ENCODE measurements around the gene TBX4.
"Not testable (repeated sequence)": the region's sequence is repeated elsewhere in the genome, so short reads cannot be mapped to it uniquely, and the experiment has no call there.

Gene TBX4

DNA sequence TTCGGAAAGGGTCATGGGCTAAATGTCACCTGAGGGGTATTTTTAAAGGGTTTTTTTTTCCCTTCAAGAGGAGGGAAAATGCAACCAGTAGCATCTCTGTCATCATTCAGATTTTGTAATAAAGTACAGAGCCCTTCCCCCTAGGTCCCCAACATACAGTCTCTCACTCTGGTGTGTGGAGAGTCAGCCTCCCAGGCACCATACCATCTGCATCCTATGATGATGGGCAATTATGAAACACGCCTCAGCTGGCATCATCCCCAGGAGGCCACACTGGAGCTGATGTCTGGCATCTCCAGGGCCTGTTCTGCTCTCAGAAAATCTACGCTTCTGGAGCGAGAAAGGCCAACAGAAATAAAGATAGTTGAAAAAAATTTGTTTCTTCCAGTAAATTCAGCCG lies 32.0 kb downstream of the TBX4 start:
- DNase-seq (ENCODE audit: low read depth): no peak

DNA sequence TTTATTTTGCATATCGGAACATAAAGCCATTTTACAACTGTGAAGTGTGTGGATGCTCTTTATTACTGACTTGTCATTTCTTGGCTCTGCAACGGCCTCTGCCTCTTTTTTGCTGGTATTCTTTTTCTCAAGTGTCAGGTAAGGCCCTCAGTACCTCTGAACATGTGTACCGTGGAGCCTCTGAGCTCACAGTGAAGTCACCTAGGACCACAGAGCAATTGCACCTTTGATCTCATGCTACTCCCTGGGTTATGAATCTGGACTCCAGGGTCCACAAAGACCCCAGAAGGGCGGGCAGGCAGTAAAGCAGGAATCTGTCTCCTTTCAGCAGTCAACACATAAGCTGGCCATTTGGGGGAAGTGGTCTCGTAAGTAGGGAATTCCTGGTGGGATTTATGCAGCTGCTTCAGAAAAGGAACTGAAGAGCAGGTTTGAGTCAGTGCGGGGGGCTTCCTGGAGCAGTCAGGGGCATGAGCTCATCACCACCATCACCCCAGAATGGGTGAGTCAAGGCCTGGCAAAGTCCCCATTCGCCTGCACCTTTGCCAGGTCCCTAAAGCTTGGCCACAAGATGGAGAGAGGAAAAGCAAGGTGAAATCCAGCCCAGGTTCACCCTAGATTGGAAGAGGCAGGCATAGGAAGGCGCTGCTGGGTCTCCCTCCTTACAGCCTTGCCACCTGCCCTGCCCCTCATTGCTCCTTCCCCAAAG lies 33.0 kb downstream of the TBX4 start:
- DNase-seq (ENCODE audit: low read depth): no peak

DNA sequence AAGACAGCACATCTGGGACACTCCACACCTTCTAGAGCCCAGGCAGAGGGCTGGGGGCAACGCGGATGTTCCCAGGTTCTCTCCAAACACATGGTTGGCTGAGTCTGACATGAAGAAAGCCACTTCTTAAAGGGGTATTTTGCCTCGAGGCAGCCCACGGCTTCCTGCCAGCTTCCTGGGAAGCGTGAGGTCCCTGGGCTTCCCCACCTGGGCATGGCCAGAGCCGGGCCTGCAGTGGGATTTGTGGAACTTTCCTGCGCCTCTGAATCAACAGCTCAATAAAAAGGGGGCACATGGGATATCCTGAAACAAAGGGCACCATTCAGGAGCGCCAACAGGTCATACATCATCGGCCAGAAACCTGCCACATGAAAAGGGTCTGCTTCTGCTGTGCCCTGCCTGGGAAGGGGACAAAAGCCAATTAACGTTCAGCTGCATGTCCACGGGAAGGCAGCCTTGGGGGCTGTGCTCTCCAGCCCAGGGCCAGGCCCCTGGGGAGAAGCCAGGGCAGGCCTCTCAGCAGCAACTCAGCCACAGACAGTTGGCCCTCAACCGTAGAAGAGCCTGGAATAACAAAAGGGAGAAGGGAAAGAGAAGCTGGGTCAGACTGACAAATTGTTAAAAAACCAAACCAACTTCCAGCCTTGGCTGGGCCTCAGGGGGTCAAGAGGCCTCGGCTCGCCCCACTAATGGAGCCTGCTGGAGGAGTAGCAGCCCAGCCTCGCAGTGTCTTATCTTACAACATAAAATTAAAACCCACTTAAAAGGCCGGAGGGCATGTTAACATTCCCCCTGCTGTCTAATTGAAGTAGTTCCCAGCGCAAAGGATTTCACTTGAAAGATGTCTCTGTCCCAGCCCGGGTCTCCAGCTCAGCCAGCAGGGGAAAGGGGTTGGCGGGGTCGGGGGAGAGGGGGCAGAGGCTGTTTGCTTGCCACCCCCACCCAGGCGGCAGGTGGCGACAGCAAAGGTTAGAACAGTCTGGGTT lies 34.2 kb downstream of the TBX4 start:
- DNase-seq (ENCODE audit: low read depth): no peak

DNA sequence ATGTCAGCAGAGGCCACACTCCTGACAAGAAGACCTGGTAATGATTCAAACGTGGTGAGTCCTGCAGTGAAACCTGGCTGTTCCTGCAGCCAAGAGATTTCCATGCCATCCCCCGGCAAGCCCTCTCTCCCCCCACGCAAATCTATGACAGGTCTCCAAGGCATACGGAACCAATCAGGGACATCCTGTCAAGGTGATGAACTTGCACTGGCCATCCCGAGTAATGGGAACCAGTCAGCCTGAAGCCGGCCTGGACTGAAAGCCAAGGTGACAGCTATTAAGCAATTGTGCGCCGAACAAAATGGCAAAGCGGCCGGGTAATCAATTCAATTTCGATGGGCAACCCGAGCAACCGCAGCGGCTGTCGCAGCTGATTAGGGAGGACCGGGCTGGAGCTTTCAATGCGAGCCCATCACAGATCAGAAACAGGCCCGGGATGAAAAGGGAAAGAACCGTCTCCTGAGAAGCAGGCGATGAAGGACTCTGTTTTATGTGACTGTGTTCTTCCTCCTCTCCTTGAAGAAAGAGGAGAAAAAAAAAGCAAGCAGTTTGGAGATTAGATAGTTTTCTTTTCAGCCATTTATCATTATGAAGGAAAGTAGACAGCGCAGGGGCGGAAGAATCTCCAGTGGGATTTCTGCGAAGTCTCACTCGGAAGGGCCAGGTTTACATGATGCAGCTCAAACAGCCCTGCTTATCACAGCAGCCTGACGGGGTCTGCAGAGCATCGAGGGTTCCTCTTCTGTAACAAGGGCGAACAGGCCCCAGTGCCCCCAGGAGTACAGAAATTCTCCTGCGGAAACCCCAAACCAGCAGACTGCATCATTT lies 35.2 kb downstream of the TBX4 start:
- no peak for DNase-seq (ENCODE audit: low read depth)

DNA sequence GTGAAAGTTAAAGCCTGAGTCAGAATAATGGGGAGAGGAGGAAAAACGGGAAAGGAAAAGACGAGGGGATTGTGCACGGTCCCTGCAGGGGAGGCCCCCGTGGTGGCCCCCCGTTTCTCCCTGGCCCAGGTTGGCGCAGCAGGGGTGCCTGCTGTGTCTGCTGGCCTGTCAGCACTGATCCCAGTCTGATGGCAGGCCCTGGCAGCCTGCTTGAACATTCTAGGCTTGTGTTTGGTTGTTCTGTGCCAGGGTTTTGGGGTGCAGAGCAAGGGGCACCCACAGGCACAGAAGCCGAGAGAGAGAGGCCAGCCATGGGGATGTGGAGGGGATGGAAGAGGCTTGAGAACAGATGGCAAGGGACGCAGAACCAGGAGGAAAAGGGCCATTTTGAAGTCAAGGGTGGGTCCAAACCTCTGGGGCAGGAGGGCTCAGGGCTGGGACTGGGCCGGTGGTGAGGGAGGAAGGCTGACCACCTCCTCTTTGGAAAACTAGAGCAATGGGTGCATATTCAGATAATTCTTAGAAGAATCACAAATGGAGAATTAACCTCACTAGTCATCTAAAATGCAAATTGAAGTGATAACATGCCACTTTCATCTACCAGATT lies 35.9 kb downstream of the TBX4 start:
- no peak for DNase-seq (ENCODE audit: low read depth)

DNA sequence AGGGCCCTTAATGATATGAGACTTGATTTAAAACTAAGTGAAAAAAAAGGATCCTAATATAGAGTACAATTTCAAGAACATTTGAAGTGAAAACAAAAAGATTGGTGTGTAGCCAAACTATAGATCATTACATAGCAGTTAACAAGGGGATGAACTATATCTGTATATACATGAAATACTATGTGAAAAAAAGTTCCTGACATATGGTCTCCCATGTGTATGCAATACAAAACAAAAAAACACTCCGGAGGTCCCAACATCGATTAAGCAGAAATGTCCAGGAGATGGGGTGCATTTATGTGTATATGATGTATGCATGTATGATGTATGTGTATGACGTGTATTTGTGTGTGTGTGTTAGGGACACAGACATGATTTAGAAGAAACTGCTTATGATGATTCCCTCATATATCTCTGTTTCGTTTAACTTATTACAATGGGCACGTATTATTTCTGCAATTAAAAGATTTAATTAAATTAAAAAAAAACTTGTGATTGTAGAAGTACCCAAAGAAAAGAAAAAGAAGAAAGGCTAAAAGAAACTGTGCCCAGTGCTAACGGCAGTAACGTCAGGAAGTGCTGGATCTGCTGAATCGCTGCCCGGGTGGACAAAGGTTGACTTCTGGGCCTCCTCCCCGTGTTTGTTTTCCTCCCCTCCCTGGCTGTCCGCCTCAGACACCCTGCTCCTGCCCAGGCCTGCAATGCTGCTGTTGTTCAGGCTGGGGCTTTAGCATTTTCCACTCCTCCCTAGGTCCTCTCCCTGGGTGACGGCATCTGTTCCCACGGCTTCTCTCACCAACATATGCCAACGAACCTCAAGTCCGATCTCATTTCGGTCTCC lies 36.9 kb downstream of the TBX4 start:
- DNase-seq (ENCODE audit: low read depth): no peak

DNA sequence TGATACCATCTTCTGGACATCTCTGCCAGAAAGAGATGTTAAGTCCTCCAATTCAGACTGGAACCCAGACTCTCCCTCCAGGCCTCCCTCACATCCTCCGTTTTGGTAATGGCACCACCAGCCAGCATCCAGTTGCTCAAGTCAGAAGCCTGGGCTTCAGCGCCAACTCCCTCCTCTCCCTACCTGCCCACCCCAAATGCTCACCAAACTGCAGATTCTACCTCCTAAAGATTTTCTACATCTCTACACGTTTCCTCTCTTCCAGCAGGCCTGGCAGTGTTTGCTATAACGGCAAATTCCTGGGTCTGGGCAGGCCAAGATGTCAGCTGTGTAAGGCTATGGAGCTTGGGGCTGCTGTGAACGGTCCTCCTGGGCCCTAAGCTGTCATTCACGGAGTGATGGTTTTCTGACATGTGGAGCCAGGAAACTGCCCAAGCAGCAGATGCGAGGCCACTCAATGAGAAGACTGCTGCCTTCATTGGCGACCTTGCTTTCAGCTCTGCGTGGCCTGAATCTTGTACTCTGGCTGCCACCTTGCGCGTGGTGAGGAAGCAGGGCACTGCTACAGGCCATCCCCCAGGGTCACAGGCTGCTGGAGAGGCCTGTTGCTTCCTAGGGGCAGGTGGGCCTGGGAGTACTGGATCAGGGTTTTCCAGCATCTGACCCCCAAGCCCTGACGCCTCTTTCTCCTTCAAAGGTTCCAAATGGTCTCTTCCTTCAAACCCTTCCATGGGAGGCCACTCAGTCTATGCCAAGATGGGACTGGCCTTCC lies 37.7 kb downstream of the TBX4 start:
- no peak for DNase-seq (ENCODE audit: low read depth)

DNA sequence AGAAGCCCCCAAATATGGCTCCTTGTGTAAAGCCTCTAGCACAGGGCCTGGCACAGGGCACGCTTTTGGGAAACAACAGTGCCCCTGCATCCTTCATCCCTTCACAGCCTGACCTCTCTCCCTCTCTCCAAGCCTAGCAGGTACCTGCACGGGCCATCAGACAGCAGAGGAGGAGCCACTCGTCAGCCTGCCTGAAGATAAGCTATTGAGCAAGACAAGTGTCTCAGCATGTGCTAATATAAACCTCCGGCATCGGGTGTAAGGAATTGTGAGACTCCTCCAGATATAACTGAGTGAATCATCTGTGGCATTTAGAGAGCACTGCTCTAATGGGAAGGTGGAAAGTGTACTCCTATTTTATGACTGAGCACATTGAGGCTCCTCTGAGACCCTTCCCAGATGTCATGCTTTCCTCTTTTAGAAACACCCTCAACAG lies 38.3 kb downstream of the TBX4 start:
- DNase-seq (ENCODE audit: low read depth): no peak

DNA sequence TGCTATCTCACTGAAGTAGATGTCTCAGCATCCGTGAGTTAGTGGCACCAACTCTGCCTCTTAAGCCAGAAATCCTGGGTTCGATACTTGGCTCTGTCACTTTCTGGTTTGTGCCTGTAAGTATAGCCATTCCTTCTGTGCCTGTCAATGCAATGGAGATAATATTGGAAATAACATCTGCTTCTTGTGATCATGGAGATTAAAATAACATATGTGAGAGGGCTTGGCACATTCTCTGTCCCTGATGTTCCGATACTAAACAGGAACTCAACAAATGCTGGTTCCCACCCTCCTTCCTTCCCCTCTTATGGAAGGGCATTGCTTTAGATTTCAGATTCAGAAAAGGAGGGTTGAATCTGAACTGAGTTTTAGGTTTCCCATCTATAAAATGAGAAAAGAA lies 39.8 kb downstream of the TBX4 start:
- no peak for DNase-seq (ENCODE audit: low read depth)

DNA sequence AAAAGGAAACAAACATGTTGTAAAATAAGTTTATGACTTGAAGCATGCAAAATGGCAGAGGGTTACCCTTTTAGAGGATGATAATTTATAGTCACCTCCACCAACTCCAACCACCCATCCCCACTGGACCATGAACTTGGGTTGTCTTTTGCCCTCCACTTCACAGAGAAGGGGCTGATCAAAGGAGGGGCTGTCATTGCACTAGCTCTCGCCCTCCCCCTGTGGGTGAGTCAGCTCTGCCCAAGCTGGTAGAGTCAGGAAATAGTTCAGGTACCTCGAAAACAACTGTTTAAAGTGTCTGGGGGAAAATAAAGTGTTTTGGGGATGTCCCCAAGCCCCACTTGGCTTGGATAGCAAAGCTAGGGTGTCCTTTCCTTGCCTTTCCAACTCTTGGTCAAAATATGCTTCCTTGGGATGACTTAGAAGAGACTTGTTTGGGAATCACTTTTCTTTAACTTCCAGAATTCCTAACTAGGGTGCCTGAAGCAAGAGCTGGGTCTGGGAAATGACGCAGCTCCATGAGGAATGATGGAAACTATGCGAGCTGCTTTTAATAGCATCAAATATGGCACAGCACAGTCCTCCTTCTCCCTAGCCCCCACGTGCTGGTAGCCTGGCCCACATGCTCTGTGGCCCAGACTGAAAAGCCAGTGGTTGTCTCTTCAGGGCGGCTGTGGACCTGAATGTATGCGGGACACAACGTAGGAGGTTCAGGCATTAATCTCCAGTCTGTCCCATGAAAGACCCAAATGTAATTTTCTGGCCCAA lies 40.7 kb downstream of the TBX4 start:
- no peak for DNase-seq (ENCODE audit: low read depth)

DNA sequence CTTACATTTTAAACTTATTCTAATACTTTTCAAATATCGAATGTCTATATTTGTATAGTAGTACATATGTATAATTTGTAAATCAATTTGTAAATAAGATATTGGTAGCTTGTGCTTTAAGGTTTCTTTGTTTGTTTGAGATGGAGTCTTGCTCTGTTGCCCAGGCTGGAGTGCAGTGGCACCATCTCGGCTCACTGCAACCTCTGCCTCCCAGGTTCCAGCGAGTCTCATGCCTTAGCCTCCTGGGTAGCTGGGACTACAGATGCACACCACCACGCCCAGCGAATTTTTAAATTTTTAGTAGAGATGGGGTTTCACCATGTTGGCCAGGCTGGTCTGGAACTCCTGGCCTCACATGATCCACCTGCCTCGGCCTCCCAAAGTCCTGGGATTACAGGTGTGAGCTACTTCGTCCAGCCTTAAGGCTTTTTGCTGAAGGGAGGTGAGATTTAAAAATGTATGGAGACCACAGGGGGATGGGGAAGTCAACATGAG lies 41.7 kb downstream of the TBX4 start:
- DNase-seq (ENCODE audit: low read depth): not testable (repeated sequence)

DNA sequence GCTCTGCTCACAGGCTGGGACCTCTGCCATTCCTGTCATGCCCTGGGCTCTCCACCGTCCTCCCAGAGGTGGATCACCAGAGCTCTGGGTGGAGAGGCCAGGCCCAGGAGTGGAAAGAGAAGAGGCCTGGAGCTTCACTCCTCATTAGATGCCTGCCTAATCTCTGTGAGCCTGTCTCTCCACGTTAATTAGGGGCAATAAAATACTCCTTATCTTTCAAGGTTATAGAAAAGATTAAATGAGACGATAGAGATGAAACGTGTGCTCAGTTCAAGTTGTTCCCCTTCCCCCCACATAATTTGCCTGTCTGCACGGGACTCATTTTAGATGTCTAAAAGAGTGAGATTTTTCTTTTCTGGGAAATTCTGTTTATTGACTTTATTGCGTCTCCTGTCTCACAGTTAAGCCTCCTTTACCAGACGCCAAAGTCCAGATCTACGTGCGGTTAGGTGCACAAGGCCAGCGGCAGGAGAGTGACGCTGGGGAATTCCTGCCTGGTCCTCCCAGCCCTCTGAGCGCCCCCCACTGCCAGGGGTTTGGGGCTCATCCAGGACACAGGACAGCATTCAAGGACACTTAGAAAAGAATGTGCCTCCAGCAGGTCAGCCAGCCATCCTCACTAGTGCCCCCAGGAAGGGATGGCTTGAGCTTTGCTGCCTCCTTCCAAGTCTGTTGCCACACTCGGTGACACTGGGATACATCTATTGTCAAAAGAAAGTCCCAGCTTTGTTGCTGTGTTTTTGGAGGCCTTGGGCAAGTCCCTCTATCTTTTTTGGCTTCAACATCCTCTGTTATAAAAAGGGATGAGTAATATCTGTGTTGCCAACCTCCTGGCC lies 42.3 kb downstream of the TBX4 start:
- no peak for DNase-seq (ENCODE audit: low read depth)

DNA sequence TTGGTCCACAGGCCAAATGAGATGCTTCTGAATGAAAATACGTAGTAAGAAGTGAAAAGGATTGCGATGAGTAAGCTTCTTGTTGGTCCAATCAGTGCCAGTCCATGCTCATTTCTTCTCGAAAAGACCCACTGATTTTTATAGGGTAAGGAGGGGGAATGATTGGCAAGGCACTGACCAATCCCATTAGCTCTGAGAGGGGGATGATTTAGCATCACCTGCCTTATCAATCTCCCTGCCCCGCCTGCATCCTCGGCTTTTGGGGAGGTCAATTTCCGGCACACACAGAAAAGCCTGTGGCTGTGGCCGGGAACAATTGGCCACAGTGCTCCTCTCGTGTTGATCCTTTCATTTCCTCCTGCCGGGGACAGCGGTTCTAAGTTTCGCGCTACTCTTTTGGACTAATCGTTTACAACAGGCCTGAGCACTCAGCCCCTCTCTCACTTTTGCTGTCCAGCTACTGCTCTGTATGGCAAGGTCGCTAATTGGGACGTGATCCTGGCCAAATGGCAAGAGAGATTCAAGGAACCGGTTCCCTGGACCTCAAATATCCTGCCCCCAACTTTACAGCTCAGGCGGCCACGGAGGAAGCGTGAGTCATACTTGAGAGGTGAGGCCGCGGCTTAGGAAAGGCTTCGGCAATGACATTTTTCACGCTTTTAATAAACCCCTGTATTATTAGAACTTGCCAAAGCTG lies 43.1 kb downstream of the TBX4 start:
- DNase-seq (ENCODE audit: low read depth): no peak

DNA sequence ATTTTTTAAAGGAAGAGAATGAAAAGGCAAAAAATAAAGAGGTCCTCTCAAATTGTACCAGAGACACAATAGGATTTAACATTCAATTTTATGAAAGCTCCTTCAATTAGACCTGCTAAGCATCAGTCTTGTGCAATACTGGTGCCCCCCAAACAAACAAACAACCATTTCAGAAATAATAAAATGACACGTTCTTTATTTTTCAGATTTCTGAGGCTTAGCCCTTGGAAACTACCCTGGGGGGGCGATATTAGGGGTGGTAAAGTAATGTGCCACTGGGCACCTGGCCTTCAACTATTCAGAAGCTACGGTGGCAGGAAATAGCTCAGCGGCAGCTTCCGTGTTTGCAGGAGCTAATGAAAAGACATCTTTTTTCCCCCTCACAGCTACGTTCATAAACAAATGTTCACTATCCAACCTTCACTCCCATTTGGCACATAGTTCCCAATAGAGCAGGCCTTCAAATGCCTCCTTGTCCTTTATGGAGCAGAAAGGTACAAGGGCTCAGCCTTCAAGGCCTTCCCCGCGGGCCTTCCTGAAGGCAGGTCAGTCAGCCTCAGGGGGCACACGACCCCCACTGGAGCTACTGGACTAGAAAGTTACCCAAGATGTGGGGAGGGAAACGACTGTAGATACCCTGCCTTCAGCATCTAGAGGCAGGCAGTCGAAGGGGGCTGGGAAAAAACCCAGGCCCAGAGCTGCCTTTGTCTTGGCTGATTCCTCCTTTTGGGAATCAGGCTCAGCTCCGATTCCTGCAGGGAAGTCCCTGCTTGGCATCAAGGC lies 44.1 kb downstream of the TBX4 start:
- DNase-seq (ENCODE audit: low read depth): no peak

DNA sequence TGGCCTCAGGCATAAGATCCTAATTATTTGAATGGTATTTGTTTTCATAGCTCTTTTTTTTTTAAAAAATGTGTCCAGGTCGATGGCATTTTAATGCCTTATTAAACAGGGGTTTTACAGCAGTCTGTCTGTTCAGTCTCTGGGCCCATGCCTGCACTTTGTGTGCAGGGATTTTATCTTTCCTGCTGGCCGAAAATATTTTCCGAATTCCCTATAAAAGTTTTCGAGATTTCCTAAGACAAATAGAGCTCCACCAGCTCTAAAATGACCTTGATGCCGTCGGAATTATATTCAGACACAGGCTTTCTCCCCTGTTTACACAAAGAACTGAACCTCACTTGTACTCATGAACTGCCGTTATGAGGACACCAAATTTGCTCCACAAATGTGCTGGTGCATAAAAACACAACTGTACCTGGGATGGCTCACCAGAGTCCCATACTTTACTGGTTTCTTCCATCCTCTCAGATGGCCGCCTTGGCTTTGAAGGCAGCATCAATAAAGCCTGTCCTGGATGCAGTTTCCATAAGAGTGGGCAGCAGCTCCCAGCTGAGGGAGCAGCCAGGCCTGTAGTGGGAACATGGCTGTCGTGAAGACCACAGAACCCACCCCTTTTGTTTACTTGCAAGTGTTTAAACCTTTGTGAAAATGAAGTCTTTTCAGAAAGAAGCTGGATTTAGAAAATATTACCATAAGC lies 44.9 kb downstream of the TBX4 start:
- DNase-seq (ENCODE audit: low read depth): no peak

Measured in activated gamma-delta T cell treated with anti-CD3 and anti-CD28 coated beads, Interleukin-2, amount 50 U/mL, for 16 hours (primary cell).